Measurements from ENCODE around the gene TDRD1. TPM values are rescaled to one million over a fixed set of nuclear protein-coding genes. Genes with fewer than 3 reads are reported as not detected.

Gene TDRD1
- total and polyA plus RNA-seq, 4 donors, result 0.01 to 0.17 (median 0.07) TPM

GRCh38 chr10:114256822-114257221 lies 77.7 kb downstream of the TDRD1 start:
- Histone ChIP-seq H3K4me3 (ENCODE audit: low read depth in 1 of 3, low read length in 3 of 3) (no peak overlapping the region), H3K4me1 (ENCODE audit: control insufficient read depth in 4 of 4, insufficient read depth in 4 of 4, low read length in 3 of 4) (no peaks in the 10 kb centered on the region), H3K9ac (ENCODE audit: low read depth in 1 of 2, low read length in 2 of 2) (no peak overlapping the region), H3K27ac (ENCODE audit: low read depth in 1 of 2, low read length in 2 of 2) (no peak overlapping the region), H3K36me3 (ENCODE audit: control insufficient read depth in 4 of 4, insufficient read depth in 3 of 4, low read depth in 1 of 4, low read length in 3 of 4) (no peaks in the 10 kb centered on the region), H3K9me3 (ENCODE audit: control insufficient read depth in 4 of 4, low read length in 3 of 4) (no peaks in the 10 kb centered on the region), H3K27me3 (ENCODE audit: control insufficient read depth in 4 of 4, insufficient read depth in 4 of 4, low read length in 3 of 4) (no peaks in the 10 kb centered on the region)
- 83% methylated on average over 3 of the region's 3 CpGs for WGBS
- no peak for DNase-seq (ENCODE audit: low spot score)
- TF ChIP-seq FOXA1 (IDR thresholded peaks at IDR 0.05) (no peak), FOXA2 (IDR thresholded peaks at IDR 0.05) (no peak), SP1 (IDR thresholded peaks at IDR 0.05) (no peak), ZBTB33 (IDR thresholded peaks at IDR 0.05) (no peak)
- TF ChIP-seq, protein P1, sequence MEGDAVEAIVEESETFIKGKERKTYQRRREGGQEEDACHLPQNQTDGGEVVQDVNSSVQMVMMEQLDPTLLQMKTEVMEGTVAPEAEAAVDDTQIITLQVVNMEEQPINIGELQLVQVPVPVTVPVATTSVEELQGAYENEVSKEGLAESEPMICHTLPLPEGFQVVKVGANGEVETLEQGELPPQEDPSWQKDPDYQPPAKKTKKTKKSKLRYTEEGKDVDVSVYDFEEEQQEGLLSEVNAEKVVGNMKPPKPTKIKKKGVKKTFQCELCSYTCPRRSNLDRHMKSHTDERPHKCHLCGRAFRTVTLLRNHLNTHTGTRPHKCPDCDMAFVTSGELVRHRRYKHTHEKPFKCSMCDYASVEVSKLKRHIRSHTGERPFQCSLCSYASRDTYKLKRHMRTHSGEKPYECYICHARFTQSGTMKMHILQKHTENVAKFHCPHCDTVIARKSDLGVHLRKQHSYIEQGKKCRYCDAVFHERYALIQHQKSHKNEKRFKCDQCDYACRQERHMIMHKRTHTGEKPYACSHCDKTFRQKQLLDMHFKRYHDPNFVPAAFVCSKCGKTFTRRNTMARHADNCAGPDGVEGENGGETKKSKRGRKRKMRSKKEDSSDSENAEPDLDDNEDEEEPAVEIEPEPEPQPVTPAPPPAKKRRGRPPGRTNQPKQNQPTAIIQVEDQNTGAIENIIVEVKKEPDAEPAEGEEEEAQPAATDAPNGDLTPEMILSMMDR (IDR thresholded peaks at IDR 0.05; ENCODE audit: low read depth, low read length, missing input control), result no peak

DNA sequence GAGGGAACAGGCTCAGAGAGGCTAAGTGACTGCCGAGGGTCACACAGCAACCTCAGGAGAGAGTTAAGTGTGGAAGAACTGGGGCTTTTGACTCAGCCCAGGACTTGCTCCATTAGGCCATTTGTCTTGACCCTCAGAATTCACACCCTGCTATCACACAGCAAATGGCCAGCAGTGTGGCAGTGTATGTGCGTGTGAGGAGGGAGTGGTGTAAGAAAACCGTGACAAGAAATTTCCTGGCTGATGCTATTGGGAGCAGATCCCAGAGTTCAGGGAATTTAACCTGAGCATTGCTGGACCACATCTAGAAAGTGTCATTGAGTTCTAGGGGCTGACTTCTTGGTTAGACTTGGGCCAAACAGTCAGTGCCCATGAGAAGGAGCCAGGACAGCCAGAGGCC lies 78.3 kb downstream of the TDRD1 start:
- no peak overlapping the region for H3K27ac ChIP-seq (ENCODE audit: low read depth in 1 of 2, low read length in 2 of 2)
- H3K36me3 ChIP-seq (ENCODE audit: control insufficient read depth in 4 of 4, insufficient read depth in 3 of 4, low read depth in 1 of 4, low read length in 3 of 4), result no peaks in the 10 kb centered on the region
- DNase-seq (ENCODE audit: low spot score), result no peak
- 70% methylated on average over 3 of the region's 3 CpGs for WGBS
- TF ChIP-seq, protein P2, sequence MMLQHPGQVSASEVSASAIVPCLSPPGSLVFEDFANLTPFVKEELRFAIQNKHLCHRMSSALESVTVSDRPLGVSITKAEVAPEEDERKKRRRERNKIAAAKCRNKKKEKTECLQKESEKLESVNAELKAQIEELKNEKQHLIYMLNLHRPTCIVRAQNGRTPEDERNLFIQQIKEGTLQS (IDR thresholded peaks at IDR 0.05), result no peak
- no peak for TF ChIP-seq TAF1 (conservative IDR thresholded peaks at IDR 0.05)
- TF ChIP-seq RAD21 (IDR thresholded peaks at IDR 0.05), result no peak
- TF ChIP-seq ZBTB33 (IDR thresholded peaks at IDR 0.05), result no peak
- no peak for TF ChIP-seq HNF4A (conservative IDR thresholded peaks at IDR 0.05)
- TF ChIP-seq, protein P3, sequence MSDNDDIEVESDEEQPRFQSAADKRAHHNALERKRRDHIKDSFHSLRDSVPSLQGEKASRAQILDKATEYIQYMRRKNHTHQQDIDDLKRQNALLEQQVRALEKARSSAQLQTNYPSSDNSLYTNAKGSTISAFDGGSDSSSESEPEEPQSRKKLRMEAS (IDR thresholded peaks at IDR 0.05), result no peak
- no peak for TF ChIP-seq EGR1 (IDR thresholded peaks at IDR 0.05; ENCODE audit: low read depth in 2 of 2)
- TF ChIP-seq RXRA (IDR thresholded peaks at IDR 0.05), result no peak
- TF ChIP-seq FOXA1 (IDR thresholded peaks at IDR 0.05), result no peak
- TF ChIP-seq FOXA2 (IDR thresholded peaks at IDR 0.05), result no peak
- no peak for TF ChIP-seq HNF4G (IDR thresholded peaks at IDR 0.05)
- no peak for TF ChIP-seq YY1 (IDR thresholded peaks at IDR 0.05)
- no peak for TF ChIP-seq SP1 (IDR thresholded peaks at IDR 0.05)
- TF ChIP-seq, protein P1 (IDR thresholded peaks at IDR 0.05; ENCODE audit: low read depth, low read length, missing input control), result no peak
- TF ChIP-seq, protein P4, sequence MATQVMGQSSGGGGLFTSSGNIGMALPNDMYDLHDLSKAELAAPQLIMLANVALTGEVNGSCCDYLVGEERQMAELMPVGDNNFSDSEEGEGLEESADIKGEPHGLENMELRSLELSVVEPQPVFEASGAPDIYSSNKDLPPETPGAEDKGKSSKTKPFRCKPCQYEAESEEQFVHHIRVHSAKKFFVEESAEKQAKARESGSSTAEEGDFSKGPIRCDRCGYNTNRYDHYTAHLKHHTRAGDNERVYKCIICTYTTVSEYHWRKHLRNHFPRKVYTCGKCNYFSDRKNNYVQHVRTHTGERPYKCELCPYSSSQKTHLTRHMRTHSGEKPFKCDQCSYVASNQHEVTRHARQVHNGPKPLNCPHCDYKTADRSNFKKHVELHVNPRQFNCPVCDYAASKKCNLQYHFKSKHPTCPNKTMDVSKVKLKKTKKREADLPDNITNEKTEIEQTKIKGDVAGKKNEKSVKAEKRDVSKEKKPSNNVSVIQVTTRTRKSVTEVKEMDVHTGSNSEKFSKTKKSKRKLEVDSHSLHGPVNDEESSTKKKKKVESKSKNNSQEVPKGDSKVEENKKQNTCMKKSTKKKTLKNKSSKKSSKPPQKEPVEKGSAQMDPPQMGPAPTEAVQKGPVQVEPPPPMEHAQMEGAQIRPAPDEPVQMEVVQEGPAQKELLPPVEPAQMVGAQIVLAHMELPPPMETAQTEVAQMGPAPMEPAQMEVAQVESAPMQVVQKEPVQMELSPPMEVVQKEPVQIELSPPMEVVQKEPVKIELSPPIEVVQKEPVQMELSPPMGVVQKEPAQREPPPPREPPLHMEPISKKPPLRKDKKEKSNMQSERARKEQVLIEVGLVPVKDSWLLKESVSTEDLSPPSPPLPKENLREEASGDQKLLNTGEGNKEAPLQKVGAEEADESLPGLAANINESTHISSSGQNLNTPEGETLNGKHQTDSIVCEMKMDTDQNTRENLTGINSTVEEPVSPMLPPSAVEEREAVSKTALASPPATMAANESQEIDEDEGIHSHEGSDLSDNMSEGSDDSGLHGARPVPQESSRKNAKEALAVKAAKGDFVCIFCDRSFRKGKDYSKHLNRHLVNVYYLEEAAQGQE (IDR thresholded peaks at IDR 0.05), result no peak
- TF ChIP-seq NR2F2 (IDR thresholded peaks at IDR 0.05), result no peak
- no peak overlapping the region for H3K4me3 ChIP-seq (ENCODE audit: low read depth in 1 of 3, low read length in 3 of 3)
- H3K9me3 ChIP-seq (ENCODE audit: control insufficient read depth in 4 of 4, low read length in 3 of 4), result no peaks in the 10 kb centered on the region
- H3K27me3 ChIP-seq (ENCODE audit: control insufficient read depth in 4 of 4, insufficient read depth in 4 of 4, low read length in 3 of 4), result no peaks in the 10 kb centered on the region
- no peaks in the 10 kb centered on the region for H3K4me1 ChIP-seq (ENCODE audit: control insufficient read depth in 4 of 4, insufficient read depth in 4 of 4, low read length in 3 of 4)
- H3K9ac ChIP-seq (ENCODE audit: low read depth in 1 of 2, low read length in 2 of 2), result no peak overlapping the region
